Stimulated activated CD4-positive, alpha-beta T cell treated with anti-CD3 and anti-CD28 coated beads, Interleukin-12 subunit alpha, Interleukin-12 subunit beta, amount 100 ng/mL, for 24 hours (primary cell): Measurements from ENCODE around the gene PCP2.

Experiments used
- DNase-seq, 2 experiments: peaks; one replicate each; pipeline ENCODE4 v3.0.0-alpha.2; 2020; ENCODE audit warnings: low read depth in 2 of 2

PCP2 gene

GRCh38 chr19:7633698-7634097 is at the start of gene PCP2:
PCP2 (minus strand) TSS chr19:7633719; CDS start chr19:7633457, 262 bp downstream.
- no peak for DNase-seq

GRCh38 chr19:7682175-7682855 is 48.8 kb upstream of the PCP2 start:
- no peak for DNase-seq

- DNase-seq, result peak; percentile 61 to 85
Observed at GRCh38 chr19:7681340-7682174, 48.0 kb upstream of the PCP2 start.

GRCh38 chr19:7680606-7681339 is 47.3 kb upstream of the PCP2 start, which contains the start of gene TRAPPC5:
TRAPPC5 (plus strand) TSS chr19:7680833; CDS start chr19:7682254, 1,421 bp downstream.
- peak; percentile 67 to 75 for DNase-seq

- DNase-seq, result no peak
Observed at GRCh38 chr19:7679771-7680605, 46.5 kb upstream of the PCP2 start.

GRCh38 chr19:7678971-7679751 is 45.6 kb upstream of the PCP2 start:
- DNase-seq, result peak; percentile 39 to 54

GRCh38 chr19:7677669-7678311 is 44.3 kb upstream of the PCP2 start:
- DNase-seq, result no peak

- DNase-seq, result no peak
Observed at GRCh38 chr19:7676854-7677253, 43.3 kb upstream of the PCP2 start, which contains the start of gene MCEMP1. MCEMP1 (plus strand) TSS chr19:7677090; CDS start chr19:7677121, 31 bp downstream.

GRCh38 chr19:7676376-7676775 is 42.9 kb upstream of the PCP2 start:
- no peak for DNase-seq

GRCh38 chr19:7674010-7675005 is 40.8 kb upstream of the PCP2 start:
- no peak for DNase-seq

- no peak for DNase-seq
Observed at GRCh38 chr19:7672522-7672921, 39.0 kb upstream of the PCP2 start.

- no peak for DNase-seq
Observed at GRCh38 chr19:7670790-7671189, 37.3 kb upstream of the PCP2 start.

GRCh38 chr19:7670150-7670783 is 36.7 kb upstream of the PCP2 start:
- DNase-seq, result no peak

GRCh38 chr19:7669641-7670040 is 36.1 kb upstream of the PCP2 start:
- DNase-seq, result no peak

GRCh38 chr19:7668842-7669241 is 35.3 kb upstream of the PCP2 start, which contains the start of gene RETN:
RETN (plus strand) TSS chr19:7669049; CDS start chr19:7669327, 278 bp downstream.
- no peak for DNase-seq

- DNase-seq, result no peak
Observed at GRCh38 chr19:7665076-7665475, 31.6 kb upstream of the PCP2 start.

GRCh38 chr19:7663706-7664105 is 30.2 kb upstream of the PCP2 start:
- no peak for DNase-seq

- DNase-seq, result no peak
Observed at GRCh38 chr19:7662657-7663056, 29.1 kb upstream of the PCP2 start.
